HG02884 (cell line): ENCODE results near the gene COG5.
"Not testable (repeated sequence)": the region's sequence is repeated elsewhere in the genome, so short reads cannot be mapped to it uniquely, and the experiment has no call there.

Source experiments
- ATAC-seq: cut with Tn5 transposase; IDR thresholded peaks from one replicate; pipeline ENCODE4 v1.9.1; 2021; ENCODE audit warnings: mild to moderate bottlenecking, moderate library complexity; ENCODE audit not compliant: unreplicated experiment

COG5 gene

DNA sequence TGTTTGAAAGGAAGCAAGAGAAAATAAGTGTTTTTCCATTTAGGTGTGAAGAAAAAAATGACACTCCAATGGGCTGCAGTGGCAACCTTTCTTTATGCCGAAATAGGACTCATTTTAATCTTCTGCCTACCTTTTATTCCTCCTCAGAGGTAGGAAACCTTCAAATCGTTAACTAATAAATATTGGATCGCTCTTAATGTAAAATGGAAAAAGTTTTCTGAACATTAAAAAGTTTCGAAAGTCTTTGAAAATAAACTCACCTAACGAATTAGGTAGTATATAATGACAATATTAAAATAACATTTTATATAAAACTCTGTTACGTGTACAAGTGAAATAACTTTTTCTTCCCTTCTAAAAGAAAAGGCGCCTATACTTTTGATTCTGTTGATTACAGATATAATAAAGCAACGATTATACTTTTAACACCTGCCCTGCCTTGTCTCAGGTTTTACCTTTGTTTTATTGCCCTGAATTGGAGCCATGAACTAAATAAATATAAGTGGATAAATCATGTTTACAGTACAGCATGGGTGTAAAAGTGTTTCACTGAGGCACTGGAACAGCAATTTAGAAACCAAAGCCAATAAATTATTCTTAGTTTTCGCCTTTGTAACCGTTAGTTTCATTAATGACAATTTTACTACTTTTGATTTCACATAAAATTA, 17.1 kb upstream of the COG5 start:
- no peak for ATAC-seq

DNA sequence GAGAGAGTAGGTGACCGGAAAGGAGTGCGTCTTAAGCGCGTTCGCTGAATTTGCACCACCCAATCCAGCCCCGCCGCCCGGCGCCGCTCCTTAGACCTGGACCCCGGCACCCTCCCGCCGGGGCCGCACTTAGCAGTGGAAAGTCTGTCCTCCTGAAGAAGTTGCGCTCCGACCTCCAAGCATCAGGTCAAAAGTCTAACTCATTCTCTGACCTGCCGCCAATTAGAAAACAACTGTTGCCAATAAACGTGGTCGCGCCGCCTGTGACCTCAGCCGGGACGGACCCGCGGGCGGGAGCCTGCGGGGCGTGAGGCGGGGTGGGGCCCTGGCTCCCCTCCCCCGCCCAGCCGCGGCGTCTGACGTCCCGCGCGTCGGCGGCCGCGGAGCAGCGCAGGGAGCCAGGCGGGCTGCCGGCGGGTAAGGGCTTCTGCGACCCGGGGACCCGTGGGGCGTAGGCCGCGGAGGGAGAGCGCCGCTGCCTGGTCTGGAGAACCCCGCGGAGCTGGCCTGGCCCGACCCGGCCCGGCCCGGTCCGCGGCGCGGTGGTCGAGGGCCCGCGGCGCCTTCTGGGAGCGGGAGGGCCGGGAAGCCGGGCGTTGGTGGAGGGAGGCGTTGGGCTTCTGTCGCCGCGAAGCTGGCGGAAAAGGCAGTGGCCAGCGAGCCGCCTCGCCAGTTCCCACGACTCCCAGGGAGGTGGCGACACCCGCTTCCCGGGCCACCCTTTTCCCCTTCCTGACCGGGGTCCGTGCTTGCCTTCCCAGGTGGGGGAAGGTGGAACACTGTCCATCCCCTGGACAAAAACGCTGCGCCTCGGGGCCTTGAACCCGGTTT, 16.4 kb upstream of the COG5 start, which contains the start of gene BCAP29:
Gene BCAP29 (plus strand): TSS at position 362 of the 831 bp plus-strand sequence. CDS start 527 bp downstream, outside the sequence.
- ATAC-seq = peak; percentile 88

GRCh38 chr7:107579554-107579884, 15.8 kb upstream of the COG5 start:
- ATAC-seq = no peak

GRCh38 chr7:107573537-107573936, 9.8 kb upstream of the COG5 start:
- ATAC-seq = no peak

DNA sequence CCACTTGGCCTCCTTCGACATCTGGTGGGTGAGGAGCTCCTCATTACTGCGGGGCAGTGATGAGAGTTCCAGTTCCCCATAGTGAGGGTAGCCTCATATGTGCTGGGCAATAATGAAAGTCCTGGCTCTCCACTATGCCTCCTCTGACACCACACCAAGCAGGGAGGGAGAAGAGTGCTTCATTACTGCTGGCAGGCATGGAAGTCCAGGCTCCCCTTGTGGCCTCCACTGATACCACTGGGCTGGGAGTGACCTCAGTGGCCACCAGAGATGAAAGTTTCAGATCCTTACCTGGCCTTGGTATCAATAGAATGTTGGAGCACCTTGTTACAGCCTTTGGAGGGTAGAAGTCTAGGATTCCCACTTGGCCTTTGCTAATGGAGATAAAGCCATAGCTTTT, 6.6 kb upstream of the COG5 start:
- ATAC-seq = no peak

DNA sequence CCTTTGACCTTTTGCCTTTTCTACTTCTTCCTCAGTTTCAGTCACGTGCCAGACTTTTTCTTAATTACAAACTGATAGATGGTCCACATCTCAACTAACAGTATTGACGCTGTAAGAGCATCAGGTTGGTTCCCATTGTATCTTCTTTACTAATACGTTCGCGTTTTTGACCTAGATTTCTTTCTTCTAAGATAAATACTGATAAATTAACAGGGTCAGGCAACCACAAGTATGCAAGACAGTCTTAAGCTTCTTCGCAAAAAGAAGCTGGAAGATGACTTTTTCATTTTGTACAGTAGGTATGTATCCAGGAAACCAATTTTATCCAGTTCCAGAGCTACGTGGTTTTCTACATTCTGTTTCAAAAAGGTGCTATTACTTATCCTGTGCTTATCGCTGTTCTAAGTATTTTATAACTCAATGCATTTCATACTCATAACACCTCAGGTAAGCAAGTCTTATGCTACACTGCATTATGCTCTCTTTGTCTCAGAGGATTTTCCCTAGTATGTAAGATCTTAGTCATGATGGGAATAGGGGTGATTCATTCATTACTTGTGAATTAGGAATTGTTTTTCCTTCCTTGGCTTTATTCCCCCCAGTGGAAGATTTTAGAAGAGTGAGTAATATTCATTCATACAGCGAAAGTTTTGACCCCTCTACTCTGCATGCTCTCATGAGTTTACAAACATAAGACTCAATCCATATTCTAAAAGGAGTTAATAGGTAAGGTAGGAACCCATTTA, 1.0 kb upstream of the COG5 start:
- no peak for ATAC-seq

- peak; percentile 51 for ATAC-seq
These were observed 492 bp downstream of the COG5 start for GRCh38 chr7:107563081-107563774.

GRCh38 chr7:107560898-107561516, 2.7 kb downstream of the COG5 start:
- no peak for ATAC-seq

- no peak for ATAC-seq
These were observed 3.9 kb downstream of the COG5 start for GRCh38 chr7:107559864-107560263.

DNA sequence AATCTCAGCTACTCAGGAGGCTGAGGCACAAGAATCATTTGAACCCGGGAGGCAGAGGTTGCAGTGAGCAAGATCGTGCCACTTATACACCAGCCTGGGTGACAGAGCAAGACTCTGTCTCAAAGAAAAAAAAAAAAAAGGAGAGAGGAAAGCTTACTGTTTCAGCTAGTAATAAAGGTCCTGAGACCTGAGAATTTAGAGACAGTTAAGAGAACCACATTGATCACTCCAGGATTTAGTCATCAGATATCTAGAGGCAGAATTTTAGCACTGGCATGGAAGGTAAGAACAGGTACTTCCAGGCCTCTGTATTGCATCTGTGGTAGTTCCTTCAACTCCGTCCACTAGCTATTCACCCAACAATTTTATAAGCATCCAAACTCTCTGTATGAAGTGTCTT, 7.8 kb downstream of the COG5 start:
- no peak for ATAC-seq

DNA sequence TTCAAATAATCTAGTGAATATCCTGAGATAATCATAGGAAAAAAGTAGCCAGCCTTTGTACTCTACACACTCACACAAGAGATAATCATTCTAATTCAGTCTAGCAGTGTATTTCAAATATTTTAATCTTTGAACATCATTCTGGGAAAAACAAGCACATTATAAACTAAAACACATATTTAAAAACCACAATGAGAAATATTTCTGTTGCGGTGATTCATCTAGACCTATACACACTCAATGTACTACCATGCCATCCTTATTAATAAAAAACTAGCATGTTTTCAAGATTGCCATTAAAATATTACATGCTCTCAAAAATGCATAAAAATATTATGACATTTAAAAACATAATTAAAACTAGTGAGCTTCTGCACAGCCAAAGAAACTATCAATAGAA, 11.8 kb downstream of the COG5 start:
- ATAC-seq = no peak

- ATAC-seq = no peak
These were observed 18.7 kb downstream of the COG5 start for GRCh38 chr7:107544848-107545591.

DNA sequence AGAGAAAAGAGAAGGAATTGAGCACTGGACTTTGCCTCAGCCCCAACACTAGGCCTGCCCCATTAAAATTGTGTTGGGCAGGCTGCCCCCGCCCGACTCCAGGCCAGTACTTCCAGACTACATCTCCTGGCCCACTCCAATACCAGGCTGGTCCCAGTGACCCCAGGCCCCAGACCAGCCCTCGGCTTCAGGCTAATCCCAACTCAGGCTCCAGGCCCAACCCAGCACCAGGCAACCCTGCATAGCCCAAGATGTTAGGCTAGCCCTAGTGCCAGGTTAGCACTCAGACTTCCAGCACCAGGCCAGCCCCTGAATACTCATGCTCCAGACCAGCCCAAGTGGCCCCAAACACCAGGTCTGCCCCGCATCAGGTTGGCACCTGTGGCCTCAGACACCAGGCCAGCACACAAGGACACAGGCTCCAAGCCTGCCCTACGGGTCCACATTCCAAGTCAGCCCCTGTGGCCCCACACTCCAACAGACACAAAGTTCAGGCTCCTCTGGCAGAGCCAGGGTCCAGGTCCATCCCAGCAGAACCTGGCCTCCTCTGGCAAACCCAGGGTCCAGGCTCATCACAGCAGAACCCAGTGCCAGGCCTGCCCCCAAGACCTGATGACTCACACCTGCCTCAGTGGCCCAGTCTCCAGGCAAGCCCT, 20.3 kb downstream of the COG5 start:
- no peak for ATAC-seq

DNA sequence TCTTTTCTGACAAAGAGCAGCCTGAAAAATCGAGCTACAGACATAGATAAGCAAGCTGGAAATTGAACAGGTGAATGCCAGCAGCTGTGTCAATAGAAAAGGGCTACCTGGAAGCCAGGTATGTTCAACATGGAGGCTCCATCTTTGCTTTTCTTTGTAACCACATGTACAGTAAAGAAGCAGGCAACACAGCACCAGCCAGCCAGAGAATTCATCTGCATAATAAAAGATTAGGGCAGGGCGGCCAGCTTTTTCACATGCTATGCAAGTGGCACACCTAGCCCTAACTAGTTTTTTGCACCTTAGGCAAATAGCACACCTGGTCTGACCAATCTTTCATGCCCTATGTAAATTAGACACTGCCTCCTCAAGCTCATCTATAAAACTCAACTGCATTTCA, 25.7 kb downstream of the COG5 start:
- no peak for ATAC-seq

GRCh38 chr7:107537228-107537627, 26.5 kb downstream of the COG5 start:
- ATAC-seq = not testable (repeated sequence)

GRCh38 chr7:107534139-107534538, 29.6 kb downstream of the COG5 start:
- ATAC-seq = no peak

DNA sequence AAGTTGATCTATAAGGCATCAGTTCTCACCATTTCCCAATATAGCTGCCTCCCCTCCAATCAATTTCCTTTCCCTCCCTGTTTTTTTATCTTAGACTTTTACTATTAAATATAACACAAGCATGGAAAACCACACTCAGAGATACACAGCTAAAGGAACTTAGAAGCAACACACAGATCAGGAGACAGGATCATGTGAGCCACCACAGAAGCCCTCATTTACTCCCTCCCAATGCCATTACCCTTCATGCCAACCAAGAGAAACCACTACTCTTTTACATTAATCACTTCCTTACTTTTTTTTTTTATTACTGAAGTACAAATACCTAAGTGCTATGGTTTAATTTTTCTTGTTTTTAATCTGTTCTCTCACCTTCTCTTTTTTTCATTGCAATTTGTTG, 33.0 kb downstream of the COG5 start:
- ATAC-seq = no peak

- ATAC-seq = no peak
These were observed 35.3 kb downstream of the COG5 start for GRCh38 chr7:107528461-107528860.

- ATAC-seq = no peak
These were observed 36.5 kb downstream of the COG5 start for GRCh38 chr7:107527196-107527595.
